ENCODE measurements around the gene CUX1.

DNA sequence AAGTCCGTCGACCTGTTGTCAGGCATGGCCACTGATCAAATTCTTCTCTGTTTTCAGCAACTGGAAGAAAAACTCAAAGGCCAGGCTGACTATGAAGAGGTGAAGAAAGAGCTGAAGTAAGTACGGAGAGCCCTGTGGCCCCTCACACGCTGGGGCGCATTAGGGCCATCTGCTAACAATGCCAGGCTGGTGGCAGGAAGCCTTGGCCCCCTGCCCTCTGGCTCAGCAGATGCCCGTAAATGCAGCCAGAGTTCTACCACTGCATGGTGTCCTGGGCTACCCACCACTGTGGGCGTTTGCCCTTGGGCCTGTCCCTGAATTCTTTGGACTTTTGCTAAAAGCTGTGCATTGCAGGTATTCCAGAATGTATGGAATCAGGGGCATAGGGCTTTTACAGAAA lies 372.3 kb downstream of the CUX1 start:
- TF ChIP-seq, protein P1, sequence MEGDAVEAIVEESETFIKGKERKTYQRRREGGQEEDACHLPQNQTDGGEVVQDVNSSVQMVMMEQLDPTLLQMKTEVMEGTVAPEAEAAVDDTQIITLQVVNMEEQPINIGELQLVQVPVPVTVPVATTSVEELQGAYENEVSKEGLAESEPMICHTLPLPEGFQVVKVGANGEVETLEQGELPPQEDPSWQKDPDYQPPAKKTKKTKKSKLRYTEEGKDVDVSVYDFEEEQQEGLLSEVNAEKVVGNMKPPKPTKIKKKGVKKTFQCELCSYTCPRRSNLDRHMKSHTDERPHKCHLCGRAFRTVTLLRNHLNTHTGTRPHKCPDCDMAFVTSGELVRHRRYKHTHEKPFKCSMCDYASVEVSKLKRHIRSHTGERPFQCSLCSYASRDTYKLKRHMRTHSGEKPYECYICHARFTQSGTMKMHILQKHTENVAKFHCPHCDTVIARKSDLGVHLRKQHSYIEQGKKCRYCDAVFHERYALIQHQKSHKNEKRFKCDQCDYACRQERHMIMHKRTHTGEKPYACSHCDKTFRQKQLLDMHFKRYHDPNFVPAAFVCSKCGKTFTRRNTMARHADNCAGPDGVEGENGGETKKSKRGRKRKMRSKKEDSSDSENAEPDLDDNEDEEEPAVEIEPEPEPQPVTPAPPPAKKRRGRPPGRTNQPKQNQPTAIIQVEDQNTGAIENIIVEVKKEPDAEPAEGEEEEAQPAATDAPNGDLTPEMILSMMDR (IDR thresholded peaks at IDR 0.05; ENCODE audit: low read length) = no peak
- no peak for TF ChIP-seq EZH2 (optimal IDR thresholded peaks at IDR 0.05; ENCODE audit: low read depth, low read length)

Measured in MM.1S (cell line).